GM18498 (cell line): ENCODE data around the gene TMBIM6.
A peak's percentile ranks its signal among the peaks of the same experiment; 100 is the strongest.
"Not testable (repeated sequence)": the region's sequence is repeated elsewhere in the genome, so short reads cannot be mapped to it uniquely, and the experiment has no call there.

Experiments
- ATAC-seq: cut with Tn5 transposase; IDR thresholded peaks from one replicate; pipeline ENCODE4 v1.9.1; 2021; ENCODE audit warnings: mild to moderate bottlenecking, moderate library complexity; ENCODE audit not compliant: unreplicated experiment

The TMBIM6 gene

GRCh38 chr12:49728446-49728845 is 12.9 kb upstream of the TMBIM6 start:
- no peak for ATAC-seq

DNA sequence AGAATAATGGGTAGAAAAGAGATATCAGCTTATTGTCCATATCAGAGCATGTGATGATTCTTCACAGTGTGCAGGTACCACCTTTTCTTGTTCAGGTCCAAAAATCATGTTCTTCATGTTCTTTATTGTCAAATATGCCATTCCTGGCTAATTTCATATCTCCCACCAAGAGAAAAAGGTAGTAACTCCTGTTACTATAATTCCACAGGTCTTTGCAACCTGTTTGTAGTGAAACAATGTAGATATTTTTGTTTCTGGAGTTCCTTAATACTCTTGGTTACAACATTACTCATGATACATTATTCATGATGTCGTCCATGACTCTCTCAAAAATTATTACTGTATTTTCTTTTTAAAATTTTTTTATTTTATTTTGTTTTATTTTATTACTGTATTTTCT is 11.3 kb upstream of the TMBIM6 start:
- no peak for ATAC-seq

GRCh38 chr12:49730568-49731101 is 10.7 kb upstream of the TMBIM6 start:
- no peak for ATAC-seq

GRCh38 chr12:49733219-49734017 is 7.9 kb upstream of the TMBIM6 start:
- ATAC-seq: no peak

DNA sequence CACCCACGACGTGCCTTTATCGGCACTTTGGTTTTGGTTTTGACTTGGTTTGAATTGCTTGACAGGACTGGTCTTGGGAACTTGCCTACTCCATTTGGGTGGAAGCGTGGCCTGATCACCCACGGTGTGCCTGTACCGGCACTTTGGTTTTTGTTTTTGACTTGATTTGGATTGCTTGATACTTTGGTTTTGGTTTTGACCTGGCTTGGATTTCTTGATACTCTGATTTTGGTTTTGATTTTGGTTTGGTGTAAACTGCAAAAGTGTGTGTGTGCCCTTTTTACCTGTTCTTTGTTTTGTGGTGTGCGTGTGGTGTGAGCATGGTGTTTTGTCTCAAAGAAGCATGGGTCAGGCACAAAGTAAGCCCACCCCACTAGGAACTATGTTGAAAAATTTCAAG is 6.5 kb upstream of the TMBIM6 start:
- not testable (repeated sequence) for ATAC-seq

GRCh38 chr12:49738721-49739120 is 2.6 kb upstream of the TMBIM6 start:
- ATAC-seq: not testable (repeated sequence)

GRCh38 chr12:49740277-49740676 is 1.1 kb upstream of the TMBIM6 start:
- not testable (repeated sequence) for ATAC-seq

GRCh38 chr12:49741882-49742620 is 694 bp downstream of the TMBIM6 start:
- ATAC-seq: peak; percentile 50

DNA sequence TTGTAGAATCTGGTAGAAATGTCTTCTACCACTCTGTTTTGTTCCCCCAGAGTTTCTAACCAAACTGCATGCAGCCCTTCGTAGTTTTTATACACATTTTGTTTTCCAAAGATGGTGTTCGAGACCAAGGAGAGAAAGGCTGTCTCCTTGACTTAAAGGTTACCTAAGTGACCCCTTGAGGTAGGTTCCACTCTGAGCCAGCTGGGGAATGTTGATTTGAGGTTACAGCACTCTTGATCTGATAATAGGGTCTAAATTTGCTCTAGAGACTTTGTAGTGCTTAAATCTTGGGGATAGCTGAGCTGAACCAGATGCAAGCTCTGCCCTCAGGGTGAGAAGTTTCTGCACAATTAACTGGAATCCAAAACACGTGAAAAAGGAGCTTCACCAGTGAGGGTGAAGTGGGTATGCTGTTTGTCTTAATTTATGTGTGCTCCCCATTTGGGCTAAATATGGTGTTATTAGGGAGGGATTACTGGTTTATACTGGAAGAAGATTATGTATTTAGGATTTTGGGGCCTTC is 3.1 kb downstream of the TMBIM6 start:
- ATAC-seq: no peak

GRCh38 chr12:49748306-49748705 is 6.9 kb downstream of the TMBIM6 start:
- ATAC-seq: no peak

- ATAC-seq: no peak
Measured at GRCh38 chr12:49748800-49749199, 7.4 kb downstream of the TMBIM6 start.

DNA sequence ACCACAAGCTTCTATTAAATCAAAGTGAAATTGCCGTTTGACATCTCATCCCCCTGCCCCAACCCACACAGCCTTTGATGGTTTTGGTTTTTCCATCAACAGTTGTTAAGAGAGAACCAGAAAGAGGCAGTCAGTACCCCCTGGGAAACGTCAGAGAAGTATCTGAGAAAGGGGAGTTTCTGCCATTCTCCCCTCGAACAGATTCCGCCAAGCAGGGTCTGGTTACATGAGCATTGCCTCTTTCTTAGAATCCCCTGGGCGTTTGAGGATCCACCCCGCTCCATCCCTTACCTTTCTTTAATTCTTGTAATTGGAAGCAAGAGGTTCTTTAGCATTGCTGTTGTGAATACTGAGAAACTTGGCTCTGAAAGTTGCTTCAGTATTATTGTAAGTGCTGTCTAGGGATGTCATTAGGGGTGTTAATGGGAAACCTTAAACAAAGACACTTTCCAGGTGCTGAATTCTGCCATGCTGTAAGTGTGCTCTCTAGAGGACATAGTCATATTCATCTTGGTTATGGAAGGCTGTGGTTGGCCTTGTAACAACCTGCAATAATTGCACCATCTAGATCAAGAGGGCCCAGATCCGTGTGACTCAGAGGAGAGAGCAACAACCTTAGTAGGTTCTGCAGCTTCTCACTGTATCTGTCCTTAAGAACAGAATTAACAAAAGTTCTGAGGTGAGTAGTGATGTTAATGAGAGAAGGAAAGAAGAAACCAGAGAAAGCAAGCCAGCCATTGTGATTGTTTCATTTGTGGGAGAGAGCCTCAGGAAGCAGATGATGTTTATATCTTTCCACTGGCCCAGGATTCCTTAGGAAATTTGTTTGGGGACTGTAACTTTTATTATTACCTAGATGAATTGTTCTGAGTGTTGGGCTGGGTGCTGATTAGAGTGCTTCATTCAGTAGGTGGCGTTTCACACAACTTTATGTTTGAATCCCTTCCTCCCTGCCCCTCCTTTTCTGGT is 9.0 kb downstream of the TMBIM6 start:
- ATAC-seq: no peak

DNA sequence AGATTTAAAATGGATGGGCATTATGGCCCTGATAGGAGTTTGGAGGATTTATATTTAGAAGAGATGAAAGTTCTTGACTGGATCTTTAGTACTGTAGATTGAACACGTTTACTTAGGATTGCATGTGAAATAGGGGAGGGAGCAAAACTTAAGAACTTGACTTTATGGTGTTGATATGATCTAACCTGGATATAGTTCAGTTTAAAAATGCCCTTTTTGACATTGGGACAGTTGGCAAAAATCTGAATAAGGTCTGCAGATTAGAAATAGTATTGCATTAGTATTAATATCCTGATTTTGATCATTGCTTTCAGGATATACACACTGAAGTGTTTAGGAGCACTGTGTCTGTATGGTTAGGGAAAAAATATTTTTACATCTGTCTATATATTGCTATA is 9.6 kb downstream of the TMBIM6 start:
- ATAC-seq: no peak

- ATAC-seq: no peak
Measured at GRCh38 chr12:49761677-49762467, 20.5 kb downstream of the TMBIM6 start.

GRCh38 chr12:49762468-49762847 is 21.1 kb downstream of the TMBIM6 start:
- ATAC-seq: no peak

DNA sequence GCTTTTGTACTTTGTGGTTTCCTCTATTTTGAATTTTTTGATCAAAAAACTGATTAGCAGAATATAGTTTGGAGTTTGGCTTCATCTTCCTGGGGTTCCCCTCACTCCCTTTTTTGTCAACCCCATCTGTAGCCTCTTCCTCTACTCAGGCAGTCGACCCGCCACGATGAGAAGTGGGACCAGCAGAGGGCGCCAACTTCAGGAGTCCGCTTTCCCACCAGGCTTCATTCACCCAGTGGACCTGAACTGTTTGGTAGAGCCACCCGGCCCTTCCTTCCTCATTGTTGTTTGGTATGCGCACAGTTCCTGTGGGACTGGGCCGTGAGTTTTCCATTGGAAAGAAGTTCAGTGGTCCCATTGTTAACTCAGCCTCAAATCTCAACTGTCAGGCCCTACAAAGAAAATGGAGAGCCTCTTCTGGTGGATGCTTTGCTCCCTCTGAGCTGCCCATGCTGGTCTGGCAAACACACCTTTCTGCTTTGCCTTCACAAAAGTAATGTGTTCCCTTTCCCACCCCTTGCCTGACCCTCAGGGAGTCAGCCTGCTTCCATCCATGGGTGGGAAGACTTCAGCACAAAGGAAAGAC is 21.7 kb downstream of the TMBIM6 start:
- no peak for ATAC-seq

DNA sequence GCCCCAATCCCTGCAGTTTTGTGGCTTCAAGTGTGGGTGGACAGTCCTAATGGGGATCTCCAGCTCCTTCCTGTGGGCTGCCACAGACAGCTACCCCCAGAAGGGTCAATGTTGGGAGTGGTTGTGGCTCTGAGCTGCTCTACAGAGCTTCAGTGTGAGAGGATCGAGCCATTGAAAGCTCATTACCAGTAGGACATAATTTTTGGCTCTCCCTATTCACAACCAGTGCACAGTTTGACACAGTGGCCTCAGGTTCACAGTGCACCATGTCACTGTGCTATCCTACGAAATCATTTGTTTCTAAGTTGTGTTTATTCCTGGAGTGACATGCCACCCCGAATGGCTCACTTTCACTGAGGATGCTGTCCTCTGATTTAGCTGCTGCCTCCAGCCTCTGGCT is 22.8 kb downstream of the TMBIM6 start:
- no peak for ATAC-seq

DNA sequence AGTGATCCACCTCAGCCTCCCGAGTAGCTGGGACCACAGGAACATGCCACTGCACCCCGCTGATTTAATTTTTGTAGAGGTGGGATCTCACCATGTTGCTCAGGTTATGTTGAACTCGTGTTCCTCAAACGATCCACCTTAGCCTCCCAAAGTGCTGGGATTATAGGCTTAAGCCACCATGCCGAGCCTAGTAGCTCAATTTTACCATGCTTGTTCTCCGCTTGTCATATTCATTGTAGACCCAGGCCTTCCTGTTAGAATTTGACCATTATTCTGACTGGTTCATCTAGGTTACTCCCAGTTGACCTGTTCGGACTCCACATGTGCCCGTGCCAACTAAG is 24.7 kb downstream of the TMBIM6 start:
- no peak for ATAC-seq

DNA sequence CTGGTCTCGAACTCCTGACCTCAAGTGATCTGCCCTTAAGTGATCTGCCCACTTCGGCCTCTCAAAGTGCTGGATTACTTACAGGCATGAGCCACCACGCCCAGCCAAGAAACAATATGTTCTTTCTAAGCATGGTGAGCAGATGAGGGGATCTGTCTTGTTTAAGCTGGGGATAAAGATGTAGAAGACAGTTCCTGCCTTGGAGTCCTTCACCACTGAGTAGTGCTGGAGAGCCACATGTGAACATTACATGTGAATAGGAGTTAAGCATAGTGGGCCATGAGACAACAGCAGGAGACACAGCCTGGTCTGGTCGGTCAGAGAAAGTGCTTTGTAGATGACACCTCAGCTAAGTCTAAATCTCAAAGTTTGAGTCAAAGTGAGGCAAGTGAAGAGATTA is 26.0 kb downstream of the TMBIM6 start:
- no peak for ATAC-seq

- not testable (repeated sequence) for ATAC-seq
Measured at GRCh38 chr12:49773102-49773501, 31.7 kb downstream of the TMBIM6 start.
